ENCODE data around the gene NECAB2.

GRCh38 chr16:84015399-84015798, 47.4 kb downstream of the NECAB2 start:
- TF ChIP-seq SUZ12 (IDR thresholded peaks at IDR 0.05; ENCODE audit: extremely low read depth, insufficient read depth, insufficient read length) (no peak), YY1 (IDR thresholded peaks at IDR 0.05; ENCODE audit: insufficient read depth, insufficient read length) (no peak)
